Ovary (tissue), 10 donors: ENCODE measurements around the gene UBE3D. TPM values are rescaled to one million over a fixed set of nuclear protein-coding genes. Genes with fewer than 3 reads are reported as not detected.
A peak's percentile ranks its signal among the peaks of the same experiment; 100 is the strongest.

Source experiments
- DNase-seq, 5 donors: peaks; one replicate each; pipeline ENCODE4 v3.0.0-alpha.2; 2019 to 2020
- H3K27ac ChIP-seq, 2 donors: fragments of 200-600 bp; one replicate each; pipeline versions ENCODE4 v1.5.1 to v1.8.0; 2019 to 2022
- H3K27me3 ChIP-seq: fragments of 200-600 bp; one replicate; pipeline ENCODE4 v1.8.0; 2022
- H3K36me3 ChIP-seq: fragments of 200-600 bp; sonication (generic); one replicate; pipeline ENCODE4 v1.5.1; 2019
- H3K4me1 ChIP-seq: one replicate; pipeline ENCODE4 v1.8.1; 2013; ENCODE audit warnings: mild to moderate bottlenecking, moderate library complexity; ENCODE audit not compliant: insufficient read depth
- H3K4me3 ChIP-seq: fragments of 200-600 bp; sonication (generic); one replicate; pipeline ENCODE4 v1.5.1; 2017
- H3K9me3 ChIP-seq, 2 donors: fragments of 200-600 bp in 1 of 2; sonication (generic) in 1 of 2; one replicate each; pipeline versions ENCODE4 v1.5.1 to v1.8.1; 2013 to 2019; ENCODE audit warnings: mild to moderate bottlenecking in 1 of 2, moderate library complexity in 1 of 2
- EP300 ChIP-seq: sonication (generic); formaldehyde crosslinking; IDR thresholded peaks from one replicate; pipeline ENCODE4 v1.6.1; 2017; ENCODE audit warnings: antibody characterized with exemption
- POLR2A ChIP-seq: fragments of 450-650 bp; IDR thresholded peaks from one replicate; pipeline ENCODE4 v1.6.1; 2017; ENCODE audit warnings: antibody characterized with exemption, mild to moderate bottlenecking, moderate library complexity
- WGBS, 3 donors: extraction: QIAGEN DNeasy Blood & Tissue Kit in 1 of 3; methylation state at CpG; one replicate each; pipeline versions ENCODE4 v1.1.5 to v1.1.7; 2013 to 2017; 5-methylcytosine and 5-hydroxymethylcytosine counted together
- intact Hi-C, 4 donors: fragments of 100-400 bp; cut with DNase I; formaldehyde crosslinking; loops; one replicate each; pipeline versions ENCODE4 v1.11.0 to v1.15.1; 2022 to 2023
- long read RNA-seq, 3 donors: library from polyadenylated mRNA in 2 of 3; unstranded in 2 of 3; transcript quantifications; one replicate each; pipeline ENCODE4 v2.0.0 and lab custom pipeline, GENCODE V29; 2021 to 2026
- polyA plus RNA-seq, 2 donors: library from polyadenylated mRNA; stranded (reverse); fragments of 200-250 nt in 1 of 2; fragments of 350-450 nt in 1 of 2; fragmentation: Illumina TruSeq in 1 of 2; extraction: RNeasy Lipid Tissue Mini Kit (QIAGEN cat#74804) in 1 of 2; gene quantifications; one replicate each; pipeline ENCODE4 v1.2.3, GENCODE V29; 2013 to 2014
- total RNA-seq, 7 donors: library from RNA; depleted of rRNA in 2 of 7; stranded (reverse); fragments of >200 nt in 2 of 7; fragmentation: NEBNext Ultra II Directional in 3 of 7; extraction: Animal tissue kit (Norgen Biotek cat#: 25700) in 3 of 7; gene quantifications; one replicate each; pipeline versions ENCODE4 v1.1.0 to v1.2.4, GENCODE V29; 2016 to 2023
- TF ChIP-seq, protein P1 (sequence below), 3 donors: fragments of 450-650 bp in 2 of 3; fragments of 200-600 bp in 1 of 3; IDR thresholded peaks; one replicate each; pipeline versions ENCODE4 v1.5.1 to v1.8.0; 2016 to 2022; ENCODE audit warnings: antibody characterized with exemption in 3 of 3, mild to moderate bottlenecking in 1 of 3
- donor health status: DM: no; HTN: no; CAD: no; lungs with moderate emphysema.
- donor health status: DM: no; HTN: no; CAD: no.
- donor health status: Bipolar disorder and iron deficiency.
- donor health status: DM: yes; HTN: yes; CAD: no.
- donor health status: DM: no; HTN: no; CAD: no.
- donor health status: DM: yes; HTN: yes; CAD: no.

UBE3D gene, protein sequence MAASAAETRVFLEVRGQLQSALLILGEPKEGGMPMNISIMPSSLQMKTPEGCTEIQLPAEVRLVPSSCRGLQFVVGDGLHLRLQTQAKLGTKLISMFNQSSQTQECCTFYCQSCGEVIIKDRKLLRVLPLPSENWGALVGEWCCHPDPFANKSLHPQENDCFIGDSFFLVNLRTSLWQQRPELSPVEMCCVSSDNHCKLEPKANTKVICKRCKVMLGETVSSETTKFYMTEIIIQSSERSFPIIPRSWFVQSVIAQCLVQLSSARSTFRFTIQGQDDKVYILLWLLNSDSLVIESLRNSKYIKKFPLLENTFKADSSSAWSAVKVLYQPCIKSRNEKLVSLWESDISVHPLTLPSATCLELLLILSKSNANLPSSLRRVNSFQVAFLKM
- total RNA-seq (10 to 100 TPM in 2 of 7 donors, 1 to 10 TPM in 5; 4.4 to 13.1 (median 6.0) TPM), polyA plus RNA-seq (1 to 10 TPM; 3.3 to 3.5 TPM)
- long read RNA-seq, donor 1, transcript UBE3D-203 (10 exons, 1,917 nt), result major isoform, 11 of 19 reads
- long read RNA-seq, donor 1, partial matches to known transcripts, result 3 of 19 reads
- long read RNA-seq, donor 1, other reads (novel, unspliced or antisense), result 3 of 19 reads
- long read RNA-seq, donor 2, partial matches to known transcripts, result 0 of 1 reads
- long read RNA-seq, donor 2, other reads (novel, unspliced or antisense), result 0 of 1 reads
- long read RNA-seq, donor 3, partial matches to known transcripts, result 1 of 7 reads
- long read RNA-seq, donor 3, other reads (novel, unspliced or antisense), result 1 of 7 reads

DNA sequence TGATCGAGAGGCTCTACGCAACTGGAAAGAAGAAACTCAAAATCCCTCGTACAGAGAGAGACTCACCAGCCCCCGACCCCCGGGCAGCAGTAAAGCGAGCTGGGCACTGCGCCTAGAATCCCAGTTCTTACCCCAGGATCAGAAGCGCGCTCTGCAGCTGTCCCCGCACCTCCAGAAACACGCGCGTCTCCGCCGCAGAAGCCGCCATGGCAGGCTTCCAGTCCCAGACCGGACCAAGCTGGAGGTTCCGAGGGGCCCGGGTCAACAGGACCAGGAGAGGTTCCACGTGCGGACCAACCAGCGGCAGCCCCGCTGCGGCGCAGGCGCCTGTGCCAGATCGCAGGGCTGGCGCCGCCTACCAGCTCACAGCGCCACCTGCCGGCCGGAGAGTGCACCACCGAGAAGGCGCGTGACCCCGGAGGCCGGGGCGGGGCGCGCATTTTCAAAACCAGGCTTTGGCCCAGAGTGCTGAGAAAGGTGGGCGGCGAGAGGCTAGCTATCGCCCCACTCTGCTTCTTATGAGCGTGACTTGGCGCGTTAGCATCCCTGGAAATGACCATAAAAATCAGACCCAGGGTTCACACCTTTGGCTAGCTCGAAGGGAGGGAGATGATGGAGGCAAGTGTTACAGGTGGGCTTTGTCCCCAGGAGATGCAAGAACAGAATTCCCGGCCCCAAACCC lies at the start of gene UBE3D:
TSS of gene UBE3D (minus strand) at position 331 of the 682 bp plus-strand sequence. CDS start at position 208, 123 bp downstream.
- 2 to 4% (median 3%) methylated on average over 33 to 48 of the region's 48 CpGs for WGBS, 3 donors
- Histone ChIP-seq H3K9me3 (no peaks in the 10 kb centered on the region), H3K27me3 (no peaks in the 10 kb centered on the region), H3K4me3 (peak within 1 kb of the TSS; percentile 59), H3K4me1 (peaks cover 2% of the 10 kb centered on the region), H3K27ac (peak within 1 kb of the TSS; percentile 49 to 59), H3K36me3 (no peaks in the 10 kb centered on the region)
- DNase-seq, result peak; percentile 87 to 94 (median 91)
- TF ChIP-seq POLR2A, result no peak
- TF ChIP-seq, protein P1, sequence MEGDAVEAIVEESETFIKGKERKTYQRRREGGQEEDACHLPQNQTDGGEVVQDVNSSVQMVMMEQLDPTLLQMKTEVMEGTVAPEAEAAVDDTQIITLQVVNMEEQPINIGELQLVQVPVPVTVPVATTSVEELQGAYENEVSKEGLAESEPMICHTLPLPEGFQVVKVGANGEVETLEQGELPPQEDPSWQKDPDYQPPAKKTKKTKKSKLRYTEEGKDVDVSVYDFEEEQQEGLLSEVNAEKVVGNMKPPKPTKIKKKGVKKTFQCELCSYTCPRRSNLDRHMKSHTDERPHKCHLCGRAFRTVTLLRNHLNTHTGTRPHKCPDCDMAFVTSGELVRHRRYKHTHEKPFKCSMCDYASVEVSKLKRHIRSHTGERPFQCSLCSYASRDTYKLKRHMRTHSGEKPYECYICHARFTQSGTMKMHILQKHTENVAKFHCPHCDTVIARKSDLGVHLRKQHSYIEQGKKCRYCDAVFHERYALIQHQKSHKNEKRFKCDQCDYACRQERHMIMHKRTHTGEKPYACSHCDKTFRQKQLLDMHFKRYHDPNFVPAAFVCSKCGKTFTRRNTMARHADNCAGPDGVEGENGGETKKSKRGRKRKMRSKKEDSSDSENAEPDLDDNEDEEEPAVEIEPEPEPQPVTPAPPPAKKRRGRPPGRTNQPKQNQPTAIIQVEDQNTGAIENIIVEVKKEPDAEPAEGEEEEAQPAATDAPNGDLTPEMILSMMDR (IDR thresholded peaks at IDR 0.05), result peak; percentile 89 to 100 (median 90)
- intact Hi-C loops, result loop anchor here (5.0 to 10.0 kb wide), 6 partner anchors 127 to 821 kb away; partner anchors contain the start of genes PRSS35 (in 2 of the 4), IBTK (in 1 of the 4), PGM3 (in 1 of the 4) and RWDD2A (in 1 of the 4)

DNA sequence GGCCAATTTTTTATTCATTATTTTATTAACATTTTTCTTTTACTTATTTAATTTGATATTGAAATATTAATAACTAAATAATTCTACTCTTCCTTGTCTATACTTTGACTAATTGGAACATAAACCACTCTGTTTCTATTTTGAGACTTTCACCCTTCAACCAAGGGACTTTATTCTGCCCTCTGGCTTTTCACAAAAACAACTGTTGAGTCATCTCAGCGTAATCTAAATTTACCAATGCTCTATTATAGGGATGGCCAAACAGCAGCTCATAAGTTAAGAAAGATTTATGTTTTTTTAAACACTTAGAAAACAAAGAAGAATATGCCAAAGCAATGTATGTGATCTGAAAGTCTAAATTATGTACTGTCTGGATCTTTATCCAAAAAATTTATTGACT lies 48.5 kb upstream of the UBE3D start:
- Histone ChIP-seq H3K27ac (no peak overlapping the region), H3K36me3 (no peaks in the 10 kb centered on the region), H3K4me1 (no peaks in the 10 kb centered on the region), H3K27me3 (no peaks in the 10 kb centered on the region), H3K4me3 (no peak overlapping the region), H3K9me3 (no peaks in the 10 kb centered on the region)
- intact Hi-C loops, result no loop called here
- 60 to 68% (median 62%) methylated on average over 1 of the region's 1 CpG for WGBS, 3 donors
- DNase-seq, result no peak
- TF ChIP-seq, protein P1 (IDR thresholded peaks at IDR 0.05), result no peak
- TF ChIP-seq EP300 (no peak), POLR2A (no peak)

DNA sequence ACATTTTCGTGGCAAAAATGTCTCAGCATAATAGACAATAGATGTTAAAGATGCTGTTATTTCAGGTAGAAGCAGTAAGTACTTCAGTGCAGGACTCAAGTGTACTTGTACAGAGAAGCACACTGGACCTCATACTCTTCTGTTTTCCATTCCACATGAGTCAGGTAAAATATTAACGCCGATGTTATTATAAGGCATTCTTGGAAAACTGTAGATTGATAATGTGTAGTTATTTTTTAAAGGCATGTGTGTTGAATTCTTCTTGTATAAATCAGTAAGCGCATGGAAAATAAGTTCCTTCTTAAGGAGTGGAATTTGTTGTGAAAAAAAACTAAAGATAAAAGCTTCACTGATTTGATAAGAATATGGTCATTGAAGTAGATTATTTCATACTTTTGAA lies 47.6 kb upstream of the UBE3D start:
- H3K4me1 ChIP-seq, result no peaks in the 10 kb centered on the region
- no peaks in the 10 kb centered on the region for H3K9me3 ChIP-seq
- no peak overlapping the region for H3K4me3 ChIP-seq
- H3K27ac ChIP-seq, result no peak overlapping the region
- 21 to 32% (median 27%) methylated on average over 4 of the region's 4 CpGs for WGBS, 3 donors
- TF ChIP-seq POLR2A (no peak), EP300 (no peak)
- TF ChIP-seq, protein P1 (IDR thresholded peaks at IDR 0.05), result no peak
- H3K36me3 ChIP-seq, result no peaks in the 10 kb centered on the region
- no peaks in the 10 kb centered on the region for H3K27me3 ChIP-seq
- DNase-seq, result no peak
- intact Hi-C loops, result no loop called here

DNA sequence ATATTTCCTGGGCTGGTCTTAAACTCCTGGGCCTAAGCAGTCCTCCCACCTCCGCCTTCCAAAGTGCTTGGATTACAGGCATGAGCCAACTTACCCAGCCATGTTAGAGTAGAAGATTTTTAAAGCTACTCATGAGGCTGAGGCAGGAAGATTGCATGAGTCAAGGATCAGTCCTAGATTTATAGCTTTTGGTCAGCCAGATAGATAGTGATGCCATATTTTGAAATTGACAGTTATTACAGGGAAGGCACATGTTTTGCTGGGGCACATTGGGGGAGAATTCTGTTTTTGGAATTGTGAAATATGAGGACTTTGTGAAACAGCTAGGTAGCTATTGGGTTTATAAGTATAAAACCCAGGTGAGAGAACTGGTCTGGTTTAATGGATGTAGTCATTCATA lies 42.7 kb upstream of the UBE3D start:
- TF ChIP-seq POLR2A (no peak), EP300 (no peak)
- TF ChIP-seq, protein P1 (IDR thresholded peaks at IDR 0.05), result no peak
- Histone ChIP-seq H3K9me3 (no peaks in the 10 kb centered on the region), H3K27ac (no peak overlapping the region), H3K36me3 (no peaks in the 10 kb centered on the region), H3K4me1 (no peaks in the 10 kb centered on the region), H3K27me3 (no peaks in the 10 kb centered on the region), H3K4me3 (no peak overlapping the region)
- WGBS, 3 donors, result 89 to 100% (median 95%) methylated on average over 1 of the region's 1 CpG
- intact Hi-C loops, result no loop called here
- no peak for DNase-seq
